Uterus (tissue), 4 donors: Measurements from ENCODE around the gene USP32. TPM values are rescaled to one million over a fixed set of nuclear protein-coding genes. Genes with fewer than 3 reads are reported as not detected.
A peak's percentile ranks its signal among the peaks of the same experiment; 100 is the strongest.
"Not testable (repeated sequence)": the region's sequence is repeated elsewhere in the genome, so short reads cannot be mapped to it uniquely, and the experiment has no call there.

Source experiments
- DNase-seq, 2 donors: peaks; one replicate each; pipeline ENCODE4 v3.0.0-alpha.2; 2019 to 2020
- H3K27ac ChIP-seq, 2 donors: fragments of 200-600 bp; sonication (generic); 1 replicate in 1 of 2; 2 replicates in 1 of 2; pipeline ENCODE4 v1.5.1; 2016 to 2018
- H3K27me3 ChIP-seq, 2 donors: fragments of 200-600 bp; sonication (generic); one replicate each; pipeline ENCODE4 v1.5.1; 2018 to 2019; ENCODE audit warnings: control low read depth in 1 of 2
- H3K36me3 ChIP-seq, 2 donors: fragments of 200-600 bp; sonication (generic); one replicate each; pipeline ENCODE4 v1.5.1; 2019; ENCODE audit warnings: control low read depth in 1 of 2
- H3K4me1 ChIP-seq, 2 donors: fragments of 200-600 bp; sonication (generic); one replicate each; pipeline ENCODE4 v1.5.1; 2018 to 2019; ENCODE audit warnings: control low read depth in 1 of 2
- H3K4me3 ChIP-seq, 2 donors: fragments of 200-600 bp; sonication (generic); 1 replicate in 1 of 2; 2 replicates in 1 of 2; pipeline ENCODE4 v1.5.1; 2018 to 2019; ENCODE audit warnings: mild to moderate bottlenecking in 1 of 2
- H3K9me3 ChIP-seq, 2 donors: fragments of 200-600 bp; sonication (generic); one replicate each; pipeline ENCODE4 v1.5.1; 2019; ENCODE audit warnings: control low read depth in 1 of 2
- CTCF ChIP-seq, 4 experiments: fragments of 200-600 bp in 2 of 4; fragments of 450-650 bp in 2 of 4; sonication (generic) in 2 of 4; IDR thresholded peaks; one replicate each; pipeline ENCODE4 v1.5.1; 2016 to 2019; ENCODE audit warnings: antibody characterized with exemption in 4 of 4, mild to moderate bottlenecking in 2 of 4, moderate library complexity in 1 of 4
- POLR2A ChIP-seq, 2 donors: fragments of 450-650 bp; IDR thresholded peaks; one replicate each; pipeline ENCODE4 v1.6.1; 2016; ENCODE audit warnings: antibody characterized with exemption in 2 of 2, mild to moderate bottlenecking in 1 of 2, moderate library complexity in 1 of 2
- intact Hi-C: fragments of 100-400 bp; cut with DNase I; formaldehyde crosslinking; loops from one replicate; pipeline ENCODE4 v1.15.1; 2023; ENCODE audit warnings: low total_unique reads
- total RNA-seq, 4 donors: library from RNA; depleted of rRNA in 3 of 4; stranded (reverse); fragments of >200 nt in 3 of 4; gene quantifications; one replicate each; pipeline versions ENCODE4 v1.1.0 to v1.2.4, GENCODE V29; 2014 to 2023
- donor health status: DM: yes; HTN: yes; CAD: no.

The USP32 gene
- total RNA-seq, 4 donors from 2014 or later: 28.4 to 54.1 (median 43.1) TPM

- TF ChIP-seq POLR2A (IDR thresholded peaks at IDR 0.05): no peak
- TF ChIP-seq CTCF (IDR thresholded peaks at IDR 0.05): no peak
- no peak overlapping the region for H3K27ac ChIP-seq
- H3K9me3 ChIP-seq: no peaks in the 10 kb centered on the region
- H3K36me3 ChIP-seq: no peaks in the 10 kb centered on the region
- no peaks in the 10 kb centered on the region for H3K4me1 ChIP-seq
- no peak overlapping the region for H3K4me3 ChIP-seq
- intact Hi-C loops: no loop called here
- H3K27me3 ChIP-seq: no peaks in the 10 kb centered on the region
- DNase-seq: no peak
Measured at GRCh38 chr17:60426596-60426995, 34.7 kb upstream of the USP32 start.

DNA sequence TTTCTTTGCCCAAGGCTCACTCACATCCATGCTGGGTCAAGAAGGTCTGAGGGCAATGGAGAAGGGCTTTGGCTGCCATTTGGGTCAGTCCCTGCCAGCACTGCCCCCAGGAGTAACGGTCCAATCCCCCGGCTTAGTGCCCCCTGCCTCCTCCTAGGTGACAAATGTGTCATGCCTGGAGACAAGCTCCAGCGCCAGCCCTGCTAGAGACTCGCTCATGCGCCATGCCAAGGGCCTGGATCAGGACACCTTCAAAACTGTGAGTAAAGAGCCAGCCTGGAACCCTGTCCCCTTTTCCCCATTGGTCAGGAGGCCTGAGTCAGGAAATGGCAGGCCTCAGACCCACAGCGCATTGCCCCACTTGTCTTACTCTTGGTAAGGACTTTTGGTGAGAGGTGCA lies 33.7 kb upstream of the USP32 start:
- intact Hi-C loops: no loop called here
- Histone ChIP-seq H3K36me3 (no peaks in the 10 kb centered on the region), H3K27ac (no peak overlapping the region), H3K27me3 (no peaks in the 10 kb centered on the region), H3K4me1 (no peaks in the 10 kb centered on the region), H3K4me3 (no peak overlapping the region), H3K9me3 (no peaks in the 10 kb centered on the region)
- TF ChIP-seq POLR2A (IDR thresholded peaks at IDR 0.05): no peak
- no peak for TF ChIP-seq CTCF (IDR thresholded peaks at IDR 0.05)
- DNase-seq: no peak

DNA sequence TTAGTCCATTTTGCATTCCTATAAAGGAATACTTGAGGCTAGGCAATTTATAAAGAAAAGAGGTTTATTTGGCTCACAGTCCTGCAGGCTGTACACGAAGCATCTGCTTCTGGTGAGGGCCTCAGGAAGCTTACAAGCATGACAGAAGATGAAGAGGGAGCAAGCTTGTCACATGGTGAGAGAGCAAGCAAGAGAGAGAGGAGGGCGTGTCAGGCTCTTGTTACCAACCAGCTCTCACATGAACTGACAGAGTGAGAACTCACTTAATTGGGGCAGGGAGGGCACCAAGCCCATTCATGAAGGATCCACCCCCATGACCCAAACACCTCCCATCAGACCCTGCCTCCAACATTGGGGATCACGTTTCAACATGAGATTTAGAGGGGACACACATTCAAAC lies 31.9 kb upstream of the USP32 start:
- Histone ChIP-seq H3K27me3 (no peaks in the 10 kb centered on the region), H3K27ac (no peak overlapping the region), H3K4me3 (no peak overlapping the region), H3K4me1 (no peaks in the 10 kb centered on the region), H3K9me3 (no peaks in the 10 kb centered on the region), H3K36me3 (no peaks in the 10 kb centered on the region)
- intact Hi-C loops: no loop called here
- no peak for TF ChIP-seq CTCF (IDR thresholded peaks at IDR 0.05)
- TF ChIP-seq POLR2A (IDR thresholded peaks at IDR 0.05): no peak
- DNase-seq: no peak

DNA sequence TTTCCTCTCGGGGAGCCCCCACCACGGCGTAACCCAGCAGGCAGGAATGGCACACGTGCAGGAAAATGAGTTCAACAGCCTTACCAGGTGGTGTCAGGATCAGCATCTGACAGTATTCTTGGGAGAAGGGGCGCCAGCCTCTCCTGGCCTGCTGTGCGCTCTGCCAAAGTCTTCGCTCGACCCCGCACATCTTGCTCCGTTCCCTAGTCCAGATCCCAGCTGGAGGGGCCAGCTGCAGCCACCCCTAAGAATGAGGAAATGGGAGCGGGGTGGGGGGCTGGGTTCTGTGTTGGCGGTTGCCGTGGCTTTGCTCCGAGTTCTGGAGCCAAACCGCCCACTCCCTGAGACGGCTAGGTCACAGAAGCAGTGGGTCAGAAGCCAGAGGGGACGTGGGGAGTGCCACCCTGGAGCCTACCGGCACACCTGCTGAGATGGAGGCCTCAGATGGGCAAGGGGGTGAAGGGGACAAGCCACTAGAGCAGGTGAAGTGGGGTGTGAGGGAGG lies 30.3 kb upstream of the USP32 start, which contains the start of gene CHCT1:
CHCT1 (plus strand) TSS at position 328 of the 504 bp plus-strand sequence; CDS start at position 432, 104 bp downstream.
- Histone ChIP-seq H3K27ac (peak within 1 kb of the TSS in 1 of 2 donors; percentile 40), H3K4me1 (no peaks in the 10 kb centered on the region), H3K36me3 (no peaks in the 10 kb centered on the region), H3K4me3 (peak within 1 kb of the TSS; percentile 31 to 37), H3K9me3 (no peaks in the 10 kb centered on the region), H3K27me3 (no peaks in the 10 kb centered on the region)
- no peak for DNase-seq
- TF ChIP-seq POLR2A (IDR thresholded peaks at IDR 0.05): no peak
- TF ChIP-seq CTCF (IDR thresholded peaks at IDR 0.05): no peak
- intact Hi-C loops: no loop called here

- DNase-seq: peak; percentile 45 to 65
- Histone ChIP-seq H3K27me3 (no peaks in the 10 kb centered on the region), H3K9me3 (no peaks in the 10 kb centered on the region), H3K36me3 (no peaks in the 10 kb centered on the region), H3K4me1 (no peaks in the 10 kb centered on the region), H3K27ac (peak overlapping the region in 1 of 2 donors; percentile 40), H3K4me3 (peak overlapping the region; percentile 31 to 37)
- intact Hi-C loops: no loop called here
- TF ChIP-seq CTCF (IDR thresholded peaks at IDR 0.05) (peak; percentile 81 to 88 (median 86)), POLR2A (IDR thresholded peaks at IDR 0.05) (peak in 1 of 2 donors; percentile 22)
Measured at GRCh38 chr17:60421273-60422161, 29.6 kb upstream of the USP32 start.

GRCh38 chr17:60419875-60420274 lies 27.9 kb upstream of the USP32 start:
- not testable (repeated sequence) for H3K4me3 ChIP-seq

DNA sequence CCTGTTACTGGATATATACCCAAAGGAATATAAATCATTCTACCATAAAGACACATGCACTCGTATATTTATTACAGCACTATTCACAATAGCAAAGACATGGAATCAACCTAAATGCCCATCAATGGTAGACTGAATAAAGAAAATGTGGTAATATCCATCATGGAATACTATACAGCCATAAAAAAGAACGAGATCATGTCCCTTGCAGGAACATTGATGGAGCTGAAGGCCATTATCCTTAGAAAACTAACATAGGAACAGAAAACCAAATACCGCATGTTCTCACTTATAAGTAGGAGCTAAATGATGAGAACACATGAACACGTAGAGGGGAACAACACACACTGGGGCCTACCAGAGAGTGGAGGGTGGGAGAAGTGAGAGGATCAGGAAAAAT lies 27.1 kb upstream of the USP32 start:
- H3K27ac ChIP-seq, H3K4me3 ChIP-seq, DNase-seq, H3K4me1 ChIP-seq, H3K36me3 ChIP-seq, H3K9me3 ChIP-seq, intact Hi-C loops, H3K27me3 ChIP-seq: not testable (repeated sequence)

More at GRCh38 chr17:60419875-60420274, 27.9 kb upstream of the USP32 start:
- H3K27ac ChIP-seq, H3K36me3 ChIP-seq, intact Hi-C loops, DNase-seq, H3K4me1 ChIP-seq, H3K9me3 ChIP-seq, H3K27me3 ChIP-seq: not testable (repeated sequence)
